Heart right ventricle (tissue), 16 donors: Measurements from ENCODE around the gene MINK1. TPM values are rescaled to one million over a fixed set of nuclear protein-coding genes. Genes with fewer than 3 reads are reported as not detected.
A peak's percentile ranks its signal among the peaks of the same experiment; 100 is the strongest.

Experiments
- ATAC-seq, 8 donors: fragments of 200-7000 bp; cut with Tn5 transposase; one replicate each; pipeline ENCODE4 v1.9.1; 2020; ENCODE audit warnings: mild to moderate bottlenecking in 8 of 8, moderate library complexity in 8 of 8, moderate number of reproducible peaks in 1 of 8
- DNase-seq, 2 donors: peaks; one replicate each; pipeline ENCODE4 v3.0.0-alpha.2; 2020
- H3K27ac ChIP-seq, 10 donors: fragments of 200-600 bp; sonication (generic) in 2 of 10; one replicate each; pipeline versions ENCODE4 v1.5.0 to v1.8.0; 2020 to 2022; ENCODE audit warnings: mild to moderate bottlenecking in 3 of 10
- H3K27me3 ChIP-seq, 7 donors: fragments of 200-600 bp; one replicate each; pipeline ENCODE4 v1.8.0; 2021 to 2022; ENCODE audit warnings: mild to moderate bottlenecking in 2 of 7
- H3K36me3 ChIP-seq, 9 donors: fragments of 200-600 bp; sonication (generic) in 1 of 9; one replicate each; pipeline versions ENCODE4 v1.5.0 to v1.8.0; 2020 to 2022; ENCODE audit warnings: mild to moderate bottlenecking in 2 of 9
- H3K4me1 ChIP-seq, 9 donors: fragments of 200-600 bp; sonication (generic) in 1 of 9; one replicate each; pipeline versions ENCODE4 v1.5.0 to v1.8.0; 2020 to 2022; ENCODE audit warnings: mild to moderate bottlenecking in 4 of 9
- H3K4me3 ChIP-seq, 10 donors: fragments of 200-600 bp; sonication (generic) in 2 of 10; one replicate each; pipeline versions ENCODE4 v1.5.0 to v1.8.0; 2020 to 2022; ENCODE audit warnings: mild to moderate bottlenecking in 7 of 10, moderate library complexity in 2 of 10
- H3K9me3 ChIP-seq, 11 donors: fragments of 200-600 bp in 10 of 11; sonication (generic) in 2 of 11; one replicate each; pipeline versions ENCODE4 v1.5.0 to v1.8.0; 2013 to 2022; ENCODE audit warnings: mild to moderate bottlenecking in 2 of 11, control low read depth in 1 of 11, moderate library complexity in 1 of 11
- WGBS, 2 donors: extraction: QIAGEN DNeasy Blood & Tissue Kit; methylation state at CpG; one replicate each; pipeline ENCODE4 v1.1.7; 2013; ENCODE audit warnings: inconsistent platforms in 1 of 2; 5-methylcytosine and 5-hydroxymethylcytosine counted together
- intact Hi-C, 10 donors: fragments of 100-400 bp; cut with DNase I; formaldehyde crosslinking; loops; one replicate each; pipeline versions ENCODE4 v1.11.1 to v1.14.2; 2022
- polyA plus RNA-seq, 2 donors: library from polyadenylated mRNA; stranded (reverse); fragments of 200-250 nt; gene quantifications; one replicate each; pipeline ENCODE4 v1.2.3, GENCODE V29; 2013
- total RNA-seq, 10 donors: library from RNA; stranded (reverse); fragmentation: NEBNext Ultra II Directional in 3 of 10; extraction: Animal tissue kit (Norgen Biotek cat#: 25700) in 3 of 10; gene quantifications; one replicate each; pipeline versions ENCODE4 v1.2.1 to v1.2.4, GENCODE V29; 2021 to 2023
- TF ChIP-seq, protein P1 (sequence below), 9 donors: fragments of 200-600 bp; sonication (generic) in 2 of 9; IDR thresholded peaks; one replicate each; pipeline versions ENCODE4 v1.5.0 to v1.8.0; 2021 to 2022; ENCODE audit warnings: antibody characterized with exemption in 9 of 9, mild to moderate bottlenecking in 5 of 9, moderate library complexity in 1 of 9
- donor health status: Arrhythmogenic right ventricular cardiomyopathy.
- donor health status: ischemic (EF 13 %, LVEDD 7.1; RV severe dilation, severe dysfunction).
- donor health status: healthy with polysubstance abuse.
- donor health status: DM: no; HTN: yes; CAD: no.
- donor health status: DM: no; HTN: no; CAD: no.
- donor health status: ischemic (EF 25% LVEDD 6.9; RV normal size, moderate dysfunction).
- donor health status: ischemic (EF 25% LVEDD 5.7; RV mildly dilated, moderate dysfunction).
- donor health status: healthy.
- donor health status: DM: yes; HTN: yes; CAD: no.
- donor health status: Ischemic cardiomyopathy.
- donor health status: ischemic (EF 35%, LVEDD 5.7; RV mildly dilated, moderate dysfunction).
- donor health status: nonischemic (EF 11% LVEDD 7.7; RV severe dilation, severe dysfunction).
- donor health status: DM: yes; HTN: yes; CAD: no.
- donor health status: PGD.
- donor health status: ischemic (EF 29% LVEDD 5.4; RV normal size, mild dysfunction).
- donor health status: nonischemic (EF 23%, LVEDD 6.1; RV moderate dilation, normal function).

MINK1 gene
- total and polyA plus RNA-seq, 12 donors: 17.3 to 54.1 (median 33.5) TPM

DNA sequence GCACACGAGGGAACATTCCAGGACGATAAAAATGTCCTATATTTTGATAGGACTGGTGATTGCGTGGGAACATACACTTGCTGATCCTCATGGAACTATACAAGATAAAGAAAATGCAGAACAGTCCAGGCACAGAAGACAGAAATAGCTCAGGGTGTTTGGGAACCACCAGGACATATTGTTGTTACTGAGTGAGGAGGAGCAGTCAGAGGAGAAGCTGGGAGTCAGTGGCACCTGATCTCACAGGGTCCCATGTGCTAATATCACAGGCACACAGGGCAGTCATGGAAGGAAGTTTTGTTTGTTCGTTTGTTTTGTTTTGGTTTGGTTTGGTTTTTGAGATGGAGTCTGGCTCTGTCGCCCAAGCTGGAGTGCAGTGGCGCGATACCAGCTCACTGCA, 20.4 kb upstream of the MINK1 start:
- Histone ChIP-seq H3K4me1 (peaks cover 6 to 26% (median 11%) of the 10 kb centered on the region in 9 donors), H3K9me3 (no peaks in the 10 kb centered on the region), H3K4me3 (no peak overlapping the region), H3K36me3 (peaks cover 0 to 63% (median 11%) of the 10 kb centered on the region in 9 donors), H3K27ac (peak overlapping the region in 7 of 10 donors; percentile 19 to 55 (median 45)), H3K27me3 (no peaks in the 10 kb centered on the region)
- ATAC-seq (peak in 4 of 8 donors; percentile 48 to 81 (median 50)), DNase-seq (no peak)
- WGBS, 2 donors: 62 to 71% methylated on average over 7 of the region's 7 CpGs
- intact Hi-C loops: no loop called here
- TF ChIP-seq, protein P1, sequence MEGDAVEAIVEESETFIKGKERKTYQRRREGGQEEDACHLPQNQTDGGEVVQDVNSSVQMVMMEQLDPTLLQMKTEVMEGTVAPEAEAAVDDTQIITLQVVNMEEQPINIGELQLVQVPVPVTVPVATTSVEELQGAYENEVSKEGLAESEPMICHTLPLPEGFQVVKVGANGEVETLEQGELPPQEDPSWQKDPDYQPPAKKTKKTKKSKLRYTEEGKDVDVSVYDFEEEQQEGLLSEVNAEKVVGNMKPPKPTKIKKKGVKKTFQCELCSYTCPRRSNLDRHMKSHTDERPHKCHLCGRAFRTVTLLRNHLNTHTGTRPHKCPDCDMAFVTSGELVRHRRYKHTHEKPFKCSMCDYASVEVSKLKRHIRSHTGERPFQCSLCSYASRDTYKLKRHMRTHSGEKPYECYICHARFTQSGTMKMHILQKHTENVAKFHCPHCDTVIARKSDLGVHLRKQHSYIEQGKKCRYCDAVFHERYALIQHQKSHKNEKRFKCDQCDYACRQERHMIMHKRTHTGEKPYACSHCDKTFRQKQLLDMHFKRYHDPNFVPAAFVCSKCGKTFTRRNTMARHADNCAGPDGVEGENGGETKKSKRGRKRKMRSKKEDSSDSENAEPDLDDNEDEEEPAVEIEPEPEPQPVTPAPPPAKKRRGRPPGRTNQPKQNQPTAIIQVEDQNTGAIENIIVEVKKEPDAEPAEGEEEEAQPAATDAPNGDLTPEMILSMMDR (IDR thresholded peaks at IDR 0.05): no peak

DNA sequence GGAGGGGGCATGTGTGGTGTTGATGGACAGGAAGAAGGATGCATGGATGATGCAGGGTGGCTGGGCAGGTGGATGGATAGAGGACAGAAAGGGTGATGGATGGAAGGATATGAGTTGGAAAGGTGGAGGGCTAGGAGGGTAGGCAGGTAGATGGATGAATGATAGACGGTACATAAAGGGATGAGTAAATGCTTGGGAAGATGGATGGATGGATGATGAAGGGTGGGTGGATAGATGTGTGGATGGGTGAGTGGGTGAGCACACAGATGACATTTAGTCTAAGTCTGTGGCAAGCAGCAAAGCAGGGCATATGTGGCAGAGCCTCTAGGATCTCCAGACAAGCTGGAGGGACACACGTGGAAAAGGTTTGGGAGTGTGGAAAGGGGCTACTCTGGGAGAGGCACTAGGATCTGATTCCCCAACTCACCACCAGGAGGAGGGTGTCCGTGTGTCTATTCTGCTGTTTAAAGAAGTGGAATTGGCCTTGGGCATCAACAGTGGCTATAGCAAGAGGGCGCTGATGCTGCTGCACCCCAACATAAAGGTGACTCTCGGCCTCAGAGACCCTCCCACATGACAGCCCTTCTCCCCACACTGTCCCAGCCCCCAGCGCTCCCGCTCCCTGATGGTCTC, 18.0 kb upstream of the MINK1 start:
- no peak overlapping the region for H3K27ac ChIP-seq
- intact Hi-C loops: no loop called here
- TF ChIP-seq, protein P1 (IDR thresholded peaks at IDR 0.05): peak in 1 of 9 donors; percentile 21
- H3K4me1 ChIP-seq: peaks cover 0 to 13% (median 0%) of the 10 kb centered on the region in 9 donors
- WGBS, 2 donors: 85 to 90% methylated on average over 7 of the region's 7 CpGs
- H3K9me3 ChIP-seq: no peaks in the 10 kb centered on the region
- no peaks in the 10 kb centered on the region for H3K27me3 ChIP-seq
- ATAC-seq (no peak), DNase-seq (no peak)
- peaks cover 0 to 70% (median 21%) of the 10 kb centered on the region in 9 donors for H3K36me3 ChIP-seq
- no peak overlapping the region for H3K4me3 ChIP-seq

DNA sequence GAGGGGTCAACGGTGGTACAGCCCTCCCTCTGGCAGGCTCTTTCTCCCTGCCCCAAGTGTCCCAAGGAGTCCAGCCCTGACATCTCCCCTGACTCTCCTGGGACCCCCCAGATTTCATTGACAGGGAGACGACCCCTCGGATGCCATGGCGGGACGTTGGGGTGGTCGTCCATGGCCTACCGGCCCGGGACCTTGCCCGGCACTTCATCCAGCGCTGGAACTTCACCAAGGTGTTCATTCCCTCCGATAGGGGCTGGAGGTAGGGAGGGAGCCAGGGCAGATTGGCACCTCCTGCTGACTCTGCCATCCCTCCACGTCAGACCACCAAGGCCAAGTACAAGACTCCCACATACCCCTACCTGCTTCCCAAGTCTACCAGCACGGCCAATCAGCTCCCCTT, 16.3 kb upstream of the MINK1 start:
- Histone ChIP-seq H3K4me3 (no peak overlapping the region), H3K9me3 (no peaks in the 10 kb centered on the region), H3K27me3 (no peaks in the 10 kb centered on the region), H3K4me1 (peaks cover 0 to 9% (median 0%) of the 10 kb centered on the region in 9 donors), H3K36me3 (peaks cover 0 to 78% (median 21%) of the 10 kb centered on the region in 9 donors), H3K27ac (no peak overlapping the region)
- TF ChIP-seq, protein P1 (IDR thresholded peaks at IDR 0.05): no peak
- intact Hi-C loops: no loop called here
- ATAC-seq (no peak), DNase-seq (no peak)
- WGBS, 2 donors: 93 to 95% methylated on average over 13 of the region's 13 CpGs

DNA sequence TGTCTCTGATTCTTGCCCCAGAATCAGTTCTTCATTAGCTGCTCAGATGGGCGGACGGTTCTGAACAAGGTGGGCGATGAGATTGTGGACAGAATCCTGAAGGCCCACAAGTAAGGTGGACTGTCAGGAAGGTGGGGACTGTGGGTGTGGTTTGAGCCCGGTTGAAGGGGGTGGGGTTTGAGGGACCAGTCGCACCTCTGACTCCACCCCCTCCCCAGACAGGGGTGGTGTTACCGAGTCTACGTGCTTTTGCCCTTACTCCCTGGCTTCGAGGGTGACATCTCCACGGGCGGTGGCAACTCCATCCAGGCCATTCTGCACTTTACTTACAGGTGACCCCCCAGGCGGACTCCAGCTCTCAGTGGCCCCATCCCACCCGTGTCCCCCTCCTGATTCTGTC, 14.9 kb upstream of the MINK1 start:
- H3K27me3 ChIP-seq: no peaks in the 10 kb centered on the region
- no peak overlapping the region for H3K27ac ChIP-seq
- intact Hi-C loops: no loop called here
- no peak for DNase-seq
- TF ChIP-seq, protein P1 (IDR thresholded peaks at IDR 0.05): no peak
- peaks cover 0 to 92% (median 21%) of the 10 kb centered on the region in 9 donors for H3K36me3 ChIP-seq
- no peaks in the 10 kb centered on the region for H3K4me1 ChIP-seq
- ATAC-seq: peak in 1 of 8 donors; percentile 34
- no peak overlapping the region for H3K4me3 ChIP-seq
- H3K9me3 ChIP-seq: no peaks in the 10 kb centered on the region
- 82 to 83% methylated on average over 12 of the region's 12 CpGs for WGBS, 2 donors
